MV-4-11 (cell line): ENCODE results near the gene LY6G5B.

Experiments used
- DNase-seq: peaks from one replicate; lab custom pipeline; 2025; lab: John Stamatoyannopoulos, UW

The LY6G5B gene

DNA sequence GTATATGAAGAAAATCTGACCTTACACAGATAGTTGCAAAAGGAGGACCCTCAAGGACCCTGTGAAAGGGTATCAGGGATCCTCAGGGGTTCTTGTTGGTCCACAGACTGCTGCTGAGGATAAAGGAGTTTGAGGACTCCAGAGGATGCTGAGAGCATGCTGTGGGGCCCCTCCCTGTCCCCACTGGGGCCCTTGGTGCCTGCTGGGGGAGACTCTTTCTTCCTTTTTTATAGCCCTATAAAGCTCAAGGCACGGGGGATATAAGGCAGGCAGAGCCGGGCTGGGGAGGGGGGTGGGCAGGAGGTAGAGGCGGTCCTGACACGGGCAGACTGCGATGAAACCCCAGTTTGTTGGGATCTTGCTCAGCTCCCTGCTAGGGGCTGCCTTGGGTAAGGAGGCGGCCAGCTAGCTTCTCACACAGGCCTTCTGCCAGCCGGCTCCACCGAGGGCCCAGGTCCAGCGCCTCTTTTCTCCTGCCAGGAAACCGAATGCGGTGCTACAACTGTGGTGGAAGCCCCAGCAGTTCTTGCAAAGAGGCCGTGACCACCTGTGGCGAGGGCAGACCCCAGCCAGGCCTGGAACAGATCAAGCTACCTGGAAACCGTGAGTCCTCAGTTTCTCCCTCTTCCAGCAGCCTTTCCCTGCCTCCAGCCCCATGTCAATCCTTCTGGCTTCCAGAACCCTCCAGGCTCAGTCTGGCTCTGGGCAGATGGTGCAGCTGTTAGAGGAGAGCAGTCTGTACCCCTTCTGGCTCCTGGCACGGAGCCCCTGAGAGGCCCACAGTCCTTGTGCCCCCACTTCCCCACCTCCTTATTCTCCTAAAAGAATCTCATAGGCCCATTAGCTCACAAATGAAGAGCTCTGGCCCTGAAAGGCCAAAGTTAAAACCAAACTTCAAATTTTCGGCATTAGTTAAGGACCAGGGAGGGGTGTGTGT, 45.5 kb downstream of the LY6G5B start, which contains the start of gene LY6G6D:
TSS of gene LY6G6D (plus strand) at position 327 of the 937 bp plus-strand sequence. CDS start at position 335, 8 bp downstream.
- DNase-seq, result no peak

DNA sequence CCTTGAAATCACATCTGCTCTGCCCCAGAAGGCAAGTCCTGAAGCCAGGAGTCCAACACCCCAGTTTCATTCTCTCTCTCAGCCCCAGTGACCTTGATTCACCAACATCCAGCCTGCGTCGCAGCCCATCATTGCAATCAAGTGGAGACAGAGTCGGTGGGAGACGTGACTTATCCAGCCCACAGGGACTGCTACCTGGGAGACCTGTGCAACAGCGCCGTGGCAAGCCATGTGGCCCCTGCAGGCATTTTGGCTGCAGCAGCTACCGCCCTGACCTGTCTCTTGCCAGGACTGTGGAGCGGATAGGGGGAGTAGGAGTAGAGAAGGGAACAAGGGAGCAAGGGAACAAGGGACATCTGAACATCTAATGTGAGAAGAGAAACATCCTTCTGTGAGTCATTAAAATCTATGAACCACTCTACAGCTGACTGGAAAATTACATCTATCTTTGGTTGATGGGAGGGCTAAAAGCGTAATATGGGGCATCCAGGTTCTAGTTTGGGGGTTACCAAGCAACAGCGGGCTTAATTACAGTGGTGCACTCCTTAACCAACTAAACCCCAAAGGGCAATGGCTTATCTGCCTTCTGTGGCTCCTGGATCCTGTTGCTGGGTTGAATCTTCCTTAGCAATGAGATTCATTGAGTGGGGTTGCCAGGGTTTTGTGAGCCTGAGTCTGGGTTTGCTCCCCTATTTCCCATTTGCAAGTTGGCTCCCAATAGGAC, 47.9 kb downstream of the LY6G5B start:
- no peak for DNase-seq

DNA sequence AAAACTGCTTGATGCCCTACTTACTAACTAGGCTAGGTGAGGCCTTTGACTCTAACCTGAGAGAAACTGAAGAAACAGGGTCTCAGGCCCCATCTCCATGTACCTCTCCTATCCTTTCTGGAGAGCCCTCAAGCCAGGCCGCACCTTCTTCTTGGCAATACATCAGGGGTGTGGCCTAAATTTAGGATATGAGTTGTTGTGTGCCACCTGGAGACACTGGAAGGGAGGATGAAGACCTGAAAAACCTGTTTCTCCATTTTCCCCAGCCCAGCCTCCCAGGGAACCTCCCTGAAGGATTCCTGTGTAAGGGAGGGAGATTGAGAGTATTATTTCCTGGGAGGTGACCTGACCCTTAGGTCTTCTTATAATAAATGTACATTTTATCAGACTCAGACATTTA, 48.5 kb downstream of the LY6G5B start:
- DNase-seq, result no peak

DNA sequence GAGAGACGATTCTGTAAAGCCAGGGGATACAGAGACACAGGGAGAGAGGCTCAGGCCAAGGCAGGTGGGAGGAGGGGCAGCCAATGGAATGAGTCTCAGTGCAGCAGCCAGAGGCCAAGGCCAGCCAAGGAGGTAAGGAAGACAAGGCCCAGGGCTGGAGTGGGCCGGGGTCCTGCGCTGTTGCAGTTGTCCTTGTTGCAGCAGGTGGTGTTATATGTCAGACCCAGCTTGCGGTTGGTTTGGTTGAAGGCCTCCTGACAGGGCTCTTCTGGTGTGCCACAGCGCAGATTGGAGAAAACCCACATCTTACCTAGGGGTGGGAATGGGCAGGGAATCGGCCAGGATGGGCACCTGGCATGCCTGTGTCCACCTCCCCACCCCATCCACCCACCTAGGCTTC, 49.2 kb downstream of the LY6G5B start:
- DNase-seq, result no peak

DNA sequence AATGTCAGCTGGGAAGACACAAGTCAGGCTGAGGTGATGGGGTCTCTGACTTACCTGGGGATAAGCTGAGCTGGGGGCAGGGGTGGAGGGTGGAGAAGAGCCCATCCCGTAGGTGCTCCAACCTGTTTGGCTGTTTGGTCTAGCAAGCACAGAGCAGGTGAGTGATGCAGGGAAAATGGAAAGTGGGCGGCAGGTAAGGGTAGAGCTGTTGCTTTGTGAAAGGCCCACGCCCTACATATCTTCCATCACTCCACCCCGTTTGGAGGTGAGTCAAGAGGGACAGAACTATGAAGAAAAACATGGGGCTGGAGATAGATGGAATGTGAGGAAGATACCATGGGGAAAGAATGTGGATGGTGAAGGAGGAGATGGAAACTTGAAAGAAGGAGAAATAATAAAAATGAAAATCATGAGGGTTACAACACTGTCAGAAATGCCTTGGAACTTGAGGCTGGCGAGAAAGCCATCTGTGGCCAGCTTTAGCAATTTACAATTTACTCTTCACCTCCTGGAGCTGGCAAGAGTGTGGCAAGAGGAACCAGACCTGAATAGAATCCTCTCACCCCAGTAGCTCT, 50.5 kb downstream of the LY6G5B start:
- DNase-seq, result no peak

DNA sequence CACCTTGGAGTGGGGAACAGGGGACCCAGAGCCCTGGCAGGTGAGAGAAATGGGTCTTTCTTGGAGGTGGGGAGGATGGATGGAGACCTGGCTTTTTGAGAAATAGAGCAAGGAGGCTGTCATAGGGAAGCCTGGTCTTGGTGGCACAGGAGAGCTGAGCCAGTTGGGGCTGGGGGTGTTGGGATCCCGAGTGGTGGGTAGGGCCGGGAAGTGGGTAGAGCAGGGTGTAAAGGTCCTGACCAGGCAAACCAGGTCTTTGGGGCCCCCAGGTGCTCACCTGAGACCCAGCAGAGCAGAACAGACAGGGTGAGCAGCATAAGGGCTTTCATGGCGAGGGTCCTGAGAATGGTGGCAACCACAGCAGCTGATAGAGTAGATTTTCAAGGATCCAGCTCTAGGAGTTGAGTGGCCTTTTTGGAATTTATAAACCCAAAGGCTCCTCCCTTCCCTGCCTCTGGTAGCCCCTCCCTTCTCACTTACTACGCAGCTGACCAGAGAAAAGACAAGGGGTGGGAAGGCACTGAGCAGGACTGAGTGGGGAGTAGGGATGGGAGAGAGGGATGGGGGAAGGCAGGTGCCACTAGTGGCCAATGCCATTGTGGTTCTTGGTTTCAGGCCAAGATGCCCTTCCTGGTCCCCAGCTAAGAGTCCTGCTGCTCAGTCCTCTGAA, 51.7 kb downstream of the LY6G5B start, which contains the start of gene LY6G6C:
TSS of gene LY6G6C (minus strand) at position 396 of the 670 bp plus-strand sequence. CDS start at position 329, 67 bp downstream.
- no peak for DNase-seq

DNA sequence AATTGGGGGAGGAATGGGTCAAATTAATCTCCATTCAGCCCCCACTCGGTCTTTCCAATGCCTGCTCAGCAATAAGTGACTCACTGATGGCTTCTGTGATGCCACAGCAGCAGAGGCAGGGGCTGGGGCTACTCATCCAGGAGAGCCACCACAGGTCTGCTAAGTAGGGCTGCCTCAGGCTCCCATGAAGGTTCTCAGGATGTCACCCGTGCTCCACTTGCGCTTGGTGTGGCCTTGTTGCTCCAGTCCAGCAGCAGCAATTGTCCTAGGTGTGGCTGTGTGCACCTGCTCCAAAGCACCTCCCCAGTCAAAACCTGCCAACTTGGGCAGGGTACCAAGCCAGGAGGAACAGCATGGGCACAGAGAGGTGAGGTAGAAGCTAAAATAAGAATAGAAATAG, 52.4 kb downstream of the LY6G5B start:
- no peak for DNase-seq
